NCI-H69 (cell line): ENCODE data around the gene KCNG2.

Experiments
- DNase-seq: peaks from one replicate; lab custom pipeline; 2025; lab: John Stamatoyannopoulos, UW

KCNG2 gene

GRCh38 chr18:79798999-79799370 is 1.2 kb downstream of the KCNG2 start:
- peak; percentile 28 for DNase-seq

GRCh38 chr18:79799619-79800370 is 2.1 kb downstream of the KCNG2 start:
- DNase-seq, result peak; percentile 22

- no peak for DNase-seq
Measured at GRCh38 chr18:79800371-79801180, 2.8 kb downstream of the KCNG2 start.

GRCh38 chr18:79801217-79801616 is 3.5 kb downstream of the KCNG2 start:
- DNase-seq, result no peak

GRCh38 chr18:79801641-79802040 is 3.9 kb downstream of the KCNG2 start:
- DNase-seq, result no peak

GRCh38 chr18:79802298-79802697 is 4.6 kb downstream of the KCNG2 start:
- no peak for DNase-seq

GRCh38 chr18:79803611-79804051 is 5.9 kb downstream of the KCNG2 start:
- DNase-seq, result no peak

GRCh38 chr18:79804130-79804787 is 6.5 kb downstream of the KCNG2 start:
- no peak for DNase-seq

- DNase-seq, result no peak
Measured at GRCh38 chr18:79805211-79805887, 7.6 kb downstream of the KCNG2 start.

GRCh38 chr18:79805926-79806487 is 8.3 kb downstream of the KCNG2 start:
- no peak for DNase-seq

- DNase-seq, result no peak
Measured at GRCh38 chr18:79806976-79807841, 9.5 kb downstream of the KCNG2 start.

GRCh38 chr18:79809482-79810192 is 11.9 kb downstream of the KCNG2 start:
- DNase-seq, result no peak

GRCh38 chr18:79812052-79812451 is 14.3 kb downstream of the KCNG2 start:
- DNase-seq, result no peak

- DNase-seq, result no peak
Measured at GRCh38 chr18:79814373-79814772, 16.6 kb downstream of the KCNG2 start.

- no peak for DNase-seq
Measured at GRCh38 chr18:79815657-79816056, 17.9 kb downstream of the KCNG2 start.

GRCh38 chr18:79816092-79816491 is 18.4 kb downstream of the KCNG2 start:
- DNase-seq, result no peak

- DNase-seq, result no peak
Measured at GRCh38 chr18:79816981-79817606, 19.4 kb downstream of the KCNG2 start.

GRCh38 chr18:79817607-79817998 is 19.9 kb downstream of the KCNG2 start:
- DNase-seq, result no peak

GRCh38 chr18:79818036-79818435 is 20.3 kb downstream of the KCNG2 start:
- DNase-seq, result no peak

GRCh38 chr18:79818631-79819030 is 20.9 kb downstream of the KCNG2 start:
- no peak for DNase-seq
